Pancreas (tissue), 10 donors: ENCODE data around the gene MAD2L2. TPM values are rescaled to one million over a fixed set of nuclear protein-coding genes. Genes with fewer than 3 reads are reported as not detected.

Experiments used
- ATAC-seq, 4 donors: fragments of 200-7000 bp; cut with Tn5 transposase; one replicate each; pipeline versions ENCODE4 v1.8.0 to v1.9.1; 2020; ENCODE audit warnings: mild to moderate bottlenecking in 4 of 4, moderate library complexity in 4 of 4
- DNase-seq, 6 donors: peaks; one replicate each; pipeline ENCODE4 v3.0.0-alpha.2; 2020
- FAIRE-seq: peaks from 2 replicates; lab custom pipeline; 2012; peaks lifted over from hg19 to GRCh38; lab: Jason Lieb, UNC
- H3K27ac ChIP-seq, 4 donors: fragments of 200-600 bp; sonication (generic); 1 replicate in 3 of 4; 2 replicates in 1 of 4; pipeline versions ENCODE4 v1.5.0 to v1.8.0; 2020
- H3K27me3 ChIP-seq, 4 donors: fragments of 200-600 bp; one replicate each; pipeline ENCODE4 v1.8.0; 2021
- H3K36me3 ChIP-seq, 3 donors: fragments of 200-600 bp; sonication (generic) in 1 of 3; one replicate each; pipeline versions ENCODE4 v1.5.0 to v1.8.0; 2020 to 2021
- H3K4me1 ChIP-seq, 3 donors: fragments of 200-600 bp; one replicate each; pipeline ENCODE4 v1.8.0; 2021
- H3K4me3 ChIP-seq, 4 donors: fragments of 200-600 bp; sonication (generic) in 2 of 4; one replicate each; pipeline versions ENCODE4 v1.5.0 to v1.8.0; 2020 to 2021
- H3K9me3 ChIP-seq, 4 donors: fragments of 200-600 bp; one replicate each; pipeline ENCODE4 v1.8.0; 2021
- WGBS, 2 donors: extraction: QIAGEN DNeasy Blood & Tissue Kit; methylation state at CpG; one replicate each; pipeline ENCODE4 v1.1.7; 2013; 5-methylcytosine and 5-hydroxymethylcytosine counted together
- intact Hi-C, 3 donors: fragments of 100-400 bp; cut with DNase I; formaldehyde crosslinking; loops; one replicate each; pipeline versions ENCODE4 v1.11.1 to v1.14.2; 2022
- polyA plus RNA-seq, 2 donors: library from polyadenylated mRNA; stranded (reverse); fragments of 200-250 nt; gene quantifications; one replicate each; pipeline ENCODE4 v1.2.3, GENCODE V29; 2013
- total RNA-seq, 6 donors: library from RNA; stranded (reverse); fragmentation: NEBNext Ultra II Directional in 4 of 6; extraction: Animal tissue kit (Norgen Biotek cat#: 25700) in 4 of 6; gene quantifications; one replicate each; pipeline versions ENCODE4 v1.2.1 to v1.2.4, GENCODE V29; 2021 to 2023
- TF ChIP-seq, protein P1 (sequence below), 4 donors: fragments of 200-600 bp; sonication (generic) in 3 of 4; IDR thresholded peaks; one replicate each; pipeline versions ENCODE4 v1.5.0 to v1.8.0; 2021; ENCODE audit warnings: antibody characterized with exemption in 4 of 4
- donor health status: healthy with polysubstance abuse.
- donor health status: DM: no; HTN: no; CAD: no; lungs with moderate emphysema.
- donor health status: DM: no; HTN: no; CAD: no.
- donor health status: control.
- donor health status: control.
- donor health status: Bipolar disorder and iron deficiency.
- donor health status: DM: yes; HTN: yes; CAD: no.
- donor health status: DM: no; HTN: no; CAD: no.
- donor health status: DM: no; HTN: no; CAD: no.
- donor health status: DM: yes; HTN: yes; CAD: no.

Gene MAD2L2
- total and polyA plus RNA-seq, 8 donors: 15.6 to 27.0 (median 22.4) TPM

- FAIRE-seq (no peak), DNase-seq (peak in 1 of 6 donors; percentile 52), ATAC-seq (peak; percentile 35 to 55 (median 46))
- peak overlapping the region; percentile 1 to 83 (median 50) for H3K27ac ChIP-seq
- H3K27me3 ChIP-seq: no peaks in the 10 kb centered on the region
- H3K4me3 ChIP-seq: peak overlapping the region; percentile 54 to 88 (median 84)
- peaks cover 0 to 6% (median 0%) of the 10 kb centered on the region in 3 donors for H3K4me1 ChIP-seq
- TF ChIP-seq, protein P1, sequence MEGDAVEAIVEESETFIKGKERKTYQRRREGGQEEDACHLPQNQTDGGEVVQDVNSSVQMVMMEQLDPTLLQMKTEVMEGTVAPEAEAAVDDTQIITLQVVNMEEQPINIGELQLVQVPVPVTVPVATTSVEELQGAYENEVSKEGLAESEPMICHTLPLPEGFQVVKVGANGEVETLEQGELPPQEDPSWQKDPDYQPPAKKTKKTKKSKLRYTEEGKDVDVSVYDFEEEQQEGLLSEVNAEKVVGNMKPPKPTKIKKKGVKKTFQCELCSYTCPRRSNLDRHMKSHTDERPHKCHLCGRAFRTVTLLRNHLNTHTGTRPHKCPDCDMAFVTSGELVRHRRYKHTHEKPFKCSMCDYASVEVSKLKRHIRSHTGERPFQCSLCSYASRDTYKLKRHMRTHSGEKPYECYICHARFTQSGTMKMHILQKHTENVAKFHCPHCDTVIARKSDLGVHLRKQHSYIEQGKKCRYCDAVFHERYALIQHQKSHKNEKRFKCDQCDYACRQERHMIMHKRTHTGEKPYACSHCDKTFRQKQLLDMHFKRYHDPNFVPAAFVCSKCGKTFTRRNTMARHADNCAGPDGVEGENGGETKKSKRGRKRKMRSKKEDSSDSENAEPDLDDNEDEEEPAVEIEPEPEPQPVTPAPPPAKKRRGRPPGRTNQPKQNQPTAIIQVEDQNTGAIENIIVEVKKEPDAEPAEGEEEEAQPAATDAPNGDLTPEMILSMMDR (IDR thresholded peaks at IDR 0.05): no peak
- intact Hi-C loops: no loop called here
- no peaks in the 10 kb centered on the region for H3K9me3 ChIP-seq
- H3K36me3 ChIP-seq: no peaks in the 10 kb centered on the region
- 8 to 10% methylated on average over 44 to 65 of the region's 65 CpGs for WGBS, 2 donors
Observed at GRCh38 chr1:11680270-11681070, 478 bp downstream of the MAD2L2 start.

- Histone ChIP-seq H3K9me3 (no peaks in the 10 kb centered on the region), H3K27me3 (no peaks in the 10 kb centered on the region), H3K4me1 (peaks cover 0 to 6% (median 0%) of the 10 kb centered on the region in 3 donors), H3K4me3 (no peak overlapping the region), H3K36me3 (peaks cover 0 to 7% (median 0%) of the 10 kb centered on the region in 3 donors), H3K27ac (no peak overlapping the region)
- DNase-seq (no peak), FAIRE-seq (no peak), ATAC-seq (no peak)
- 94 to 98% methylated on average over 2 of the region's 2 CpGs for WGBS, 2 donors
- TF ChIP-seq, protein P1 (IDR thresholded peaks at IDR 0.05): no peak
- intact Hi-C loops: no loop called here
Observed at GRCh38 chr1:11678442-11678841, 2.5 kb downstream of the MAD2L2 start.

GRCh38 chr1:11676386-11677103, 4.4 kb downstream of the MAD2L2 start:
- ATAC-seq (no peak), FAIRE-seq (no peak), DNase-seq (no peak)
- TF ChIP-seq, protein P1 (IDR thresholded peaks at IDR 0.05): no peak
- peaks cover 0 to 6% (median 0%) of the 10 kb centered on the region in 3 donors for H3K4me1 ChIP-seq
- H3K27ac ChIP-seq: no peak overlapping the region
- H3K27me3 ChIP-seq: no peaks in the 10 kb centered on the region
- intact Hi-C loops: no loop called here
- no peak overlapping the region for H3K4me3 ChIP-seq
- H3K9me3 ChIP-seq: no peaks in the 10 kb centered on the region
- H3K36me3 ChIP-seq: peaks cover 0 to 7% (median 0%) of the 10 kb centered on the region in 3 donors
- 78 to 85% methylated on average over 10 of the region's 10 CpGs for WGBS, 2 donors

DNA sequence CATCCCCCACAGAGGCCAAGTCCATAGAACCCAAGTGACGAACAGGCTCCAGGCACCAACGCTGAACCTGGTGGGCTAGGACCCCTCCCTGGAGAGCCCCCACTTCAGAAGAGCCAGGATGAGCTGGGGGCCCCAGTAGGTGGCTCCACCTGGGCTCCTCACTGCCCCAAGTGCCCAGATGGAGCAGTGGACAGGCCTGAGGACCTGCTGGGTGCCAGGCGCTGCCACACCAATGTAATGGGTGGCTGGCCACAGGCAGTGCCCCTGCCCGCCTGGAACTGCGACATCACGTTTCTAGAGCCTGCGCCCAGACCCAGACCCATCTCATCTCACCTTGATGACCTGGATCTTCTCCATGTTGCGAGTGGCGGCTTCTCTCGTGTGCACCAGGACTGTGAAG, 5.6 kb downstream of the MAD2L2 start:
- Histone ChIP-seq H3K27me3 (no peaks in the 10 kb centered on the region), H3K9me3 (no peaks in the 10 kb centered on the region), H3K27ac (no peak overlapping the region), H3K4me1 (peaks cover 0 to 6% (median 0%) of the 10 kb centered on the region in 3 donors), H3K36me3 (peaks cover 0 to 7% (median 0%) of the 10 kb centered on the region in 3 donors), H3K4me3 (no peak overlapping the region)
- FAIRE-seq: no peak
- WGBS, 2 donors: 91 to 93% methylated on average over 10 of the region's 10 CpGs
- TF ChIP-seq, protein P1 (IDR thresholded peaks at IDR 0.05): no peak
- peak in 1 of 6 donors; percentile 50 for DNase-seq
- intact Hi-C loops: no loop called here
- ATAC-seq: no peak
